Measurements from ENCODE around the gene ATG14.
"Not testable (repeated sequence)": the region's sequence is repeated elsewhere in the genome, so short reads cannot be mapped to it uniquely, and the experiment has no call there.

Gene ATG14

GRCh38 chr14:55349565-55349964 lies 62.1 kb downstream of the ATG14 start:
- no peak for DNase-seq

DNA sequence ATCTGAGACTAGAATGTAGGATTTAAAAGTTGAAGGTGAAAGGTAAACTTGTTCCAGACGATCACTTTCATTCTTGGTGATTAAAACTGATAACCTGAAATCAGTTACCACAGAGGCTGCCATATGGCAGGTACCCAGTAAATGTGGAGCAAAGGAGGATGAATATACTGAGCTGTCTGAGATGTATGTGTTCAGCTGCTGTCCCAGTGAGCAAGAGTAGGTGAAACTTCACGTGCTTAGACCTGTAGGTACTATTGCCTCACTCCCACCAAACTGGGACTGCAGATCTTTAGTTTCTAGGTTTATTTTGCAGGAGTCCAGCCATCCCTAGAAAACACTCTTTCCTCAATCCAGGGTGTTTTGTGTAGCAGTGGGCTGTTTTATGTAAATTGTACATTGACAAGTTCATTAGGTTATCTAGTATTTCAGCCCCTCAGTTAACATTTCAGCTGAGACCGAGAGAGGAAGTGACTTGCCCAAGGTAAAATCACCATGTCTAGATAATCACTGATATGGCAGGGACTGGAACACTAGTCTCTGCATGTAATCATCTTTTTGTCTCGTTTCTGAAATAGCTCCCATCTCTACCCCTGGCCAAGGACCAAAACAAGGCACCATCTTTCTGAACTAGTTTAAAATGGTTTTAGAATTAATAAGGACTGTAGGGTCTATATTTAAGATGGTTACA lies 62.7 kb downstream of the ATG14 start:
- DNase-seq = no peak

GRCh38 chr14:55347748-55348147 lies 63.9 kb downstream of the ATG14 start:
- DNase-seq = no peak

GRCh38 chr14:55347040-55347439 lies 64.6 kb downstream of the ATG14 start:
- DNase-seq = no peak

- not testable (repeated sequence) for DNase-seq
Observed at GRCh38 chr14:55344582-55345163, 67.0 kb downstream of the ATG14 start.

DNA sequence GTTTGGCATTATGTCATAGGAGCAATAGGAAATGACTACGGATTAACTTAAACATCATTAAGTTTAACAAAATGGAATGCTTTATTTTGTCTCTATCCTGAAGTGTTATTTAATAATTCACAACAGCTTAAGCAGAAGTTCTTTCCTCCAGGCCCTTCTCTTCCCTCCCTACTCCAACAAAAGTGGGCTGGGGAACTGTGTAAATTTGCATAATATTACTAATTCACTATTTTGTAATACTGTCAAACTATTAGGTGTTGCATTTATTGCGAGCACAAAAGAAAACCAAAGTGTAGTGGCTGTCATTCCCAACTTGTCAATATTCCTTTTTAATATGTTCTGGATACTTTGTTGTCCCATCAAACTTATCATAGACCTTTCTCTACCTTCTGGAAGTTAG lies 69.8 kb downstream of the ATG14 start:
- no peak for DNase-seq

- DNase-seq = no peak
Observed at GRCh38 chr14:55340482-55340881, 71.1 kb downstream of the ATG14 start.

DNA sequence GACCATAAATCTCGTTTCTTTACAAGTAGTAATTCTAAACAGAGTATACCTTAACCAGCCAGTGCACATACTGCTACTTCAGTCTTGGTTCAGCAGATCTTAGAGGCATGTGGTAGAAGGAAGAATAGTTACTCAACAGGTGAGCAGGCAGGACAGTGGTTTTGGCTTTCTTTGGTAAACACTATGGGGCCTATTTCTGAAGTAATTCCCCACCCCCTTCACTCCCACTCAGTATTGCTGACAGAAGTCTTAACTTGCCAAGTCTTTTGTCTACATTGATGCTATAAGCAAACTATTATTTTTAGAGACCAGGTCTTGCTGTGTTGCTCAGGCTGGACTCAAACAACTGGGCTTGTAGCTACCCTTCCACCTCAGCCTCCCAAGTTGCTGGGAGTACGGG lies 71.9 kb downstream of the ATG14 start:
- no peak for DNase-seq

GRCh38 chr14:55336691-55337090 lies 74.9 kb downstream of the ATG14 start:
- no peak for DNase-seq

GRCh38 chr14:55336162-55336561 lies 75.5 kb downstream of the ATG14 start:
- DNase-seq = no peak

GRCh38 chr14:55333711-55334485 lies 77.7 kb downstream of the ATG14 start:
- no peak for DNase-seq

- no peak for DNase-seq
Observed at GRCh38 chr14:55332654-55333570, 78.7 kb downstream of the ATG14 start.

DNA sequence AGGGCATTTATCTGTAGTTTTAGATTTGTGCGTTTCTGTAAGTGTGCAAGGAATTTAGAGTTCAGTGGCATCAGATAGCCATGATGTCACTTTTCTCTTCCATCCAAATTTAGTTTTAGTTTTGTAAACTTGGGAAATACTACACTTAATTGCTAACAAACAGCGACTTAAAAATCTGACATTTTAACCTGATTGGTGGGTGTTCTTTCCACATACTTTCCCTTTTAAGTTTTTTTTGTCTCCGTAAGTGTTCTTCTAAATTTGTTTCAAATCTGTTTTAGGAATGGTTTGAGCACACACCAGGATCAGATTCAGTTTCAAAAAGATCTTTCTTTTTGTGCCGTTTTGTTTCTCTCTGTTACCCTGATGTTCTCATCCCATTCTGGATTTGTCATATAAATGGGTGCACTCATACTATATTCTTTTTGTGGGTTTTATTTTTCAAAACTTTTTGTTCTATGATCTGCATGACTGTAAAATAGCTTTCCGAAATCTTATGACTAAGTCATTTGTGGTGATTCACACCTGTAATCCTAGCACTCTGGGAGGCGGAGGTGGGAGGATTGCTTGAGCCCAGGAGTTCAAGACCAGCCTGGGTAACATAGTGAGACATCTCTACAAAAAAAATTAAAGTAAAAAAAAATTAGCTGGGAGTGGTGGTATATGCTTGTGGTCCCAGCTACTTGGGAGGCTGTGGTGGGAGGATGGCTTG lies 81.5 kb downstream of the ATG14 start:
- no peak for DNase-seq

GRCh38 chr14:55328317-55328716 lies 83.3 kb downstream of the ATG14 start:
- DNase-seq = no peak

DNA sequence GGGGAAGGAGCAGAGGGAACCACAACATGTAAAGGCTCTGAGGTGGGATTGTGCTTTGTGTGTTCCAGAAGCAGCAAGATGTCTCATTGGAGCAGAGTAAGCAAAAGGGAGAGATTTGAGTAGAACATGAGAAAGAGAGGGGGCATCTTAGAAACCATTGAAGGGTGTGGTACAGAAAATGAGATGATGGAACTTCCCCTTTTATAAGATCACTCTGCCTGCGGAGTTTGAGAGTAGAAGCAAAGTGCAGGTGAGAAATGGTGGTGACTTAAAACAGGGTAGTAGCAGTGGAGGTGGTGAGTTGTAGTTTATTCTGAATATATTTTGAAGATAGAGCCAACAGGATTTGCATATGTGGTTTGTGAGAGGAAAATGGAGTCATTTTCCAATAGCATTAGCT lies 84.5 kb downstream of the ATG14 start:
- DNase-seq = no peak

DNA sequence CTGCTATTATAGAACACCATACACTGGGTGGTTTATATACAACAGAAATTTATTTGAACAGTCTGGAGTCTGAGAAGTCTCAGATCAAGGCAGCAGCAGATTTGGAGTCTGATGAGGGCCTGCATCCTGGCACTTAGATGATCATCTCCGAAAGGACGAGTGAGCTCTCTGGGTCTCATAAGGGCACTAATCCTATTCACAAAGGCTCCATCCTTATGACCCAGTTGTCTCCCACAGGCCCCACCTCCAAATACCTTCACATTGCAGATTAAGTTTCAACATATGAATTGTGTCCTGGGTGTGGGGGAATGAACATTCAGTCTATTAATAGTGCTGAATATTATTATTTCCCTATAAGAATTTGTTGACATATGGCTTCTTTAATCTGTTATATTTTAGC lies 86.8 kb downstream of the ATG14 start:
- no peak for DNase-seq

DNA sequence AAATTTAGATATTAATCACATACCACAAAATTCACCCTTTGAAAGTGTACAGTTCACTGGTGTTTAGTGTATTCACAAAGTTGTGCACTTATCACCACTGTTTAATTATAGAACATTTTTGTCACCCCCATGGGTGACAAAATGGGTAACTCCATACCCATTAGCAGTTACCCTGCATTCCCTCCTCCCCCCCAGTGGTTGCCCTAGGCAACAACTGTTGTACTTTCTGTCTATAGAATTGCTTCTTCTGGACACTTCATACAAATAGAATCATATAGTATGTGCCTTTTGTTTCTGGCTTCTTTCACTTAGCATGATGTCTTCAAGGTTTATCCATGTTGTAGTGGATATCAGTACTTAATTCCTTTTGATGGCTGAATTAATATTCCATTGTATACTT lies 87.7 kb downstream of the ATG14 start:
- no peak for DNase-seq

GRCh38 chr14:55318694-55319093 lies 92.9 kb downstream of the ATG14 start:
- DNase-seq = no peak

DNA sequence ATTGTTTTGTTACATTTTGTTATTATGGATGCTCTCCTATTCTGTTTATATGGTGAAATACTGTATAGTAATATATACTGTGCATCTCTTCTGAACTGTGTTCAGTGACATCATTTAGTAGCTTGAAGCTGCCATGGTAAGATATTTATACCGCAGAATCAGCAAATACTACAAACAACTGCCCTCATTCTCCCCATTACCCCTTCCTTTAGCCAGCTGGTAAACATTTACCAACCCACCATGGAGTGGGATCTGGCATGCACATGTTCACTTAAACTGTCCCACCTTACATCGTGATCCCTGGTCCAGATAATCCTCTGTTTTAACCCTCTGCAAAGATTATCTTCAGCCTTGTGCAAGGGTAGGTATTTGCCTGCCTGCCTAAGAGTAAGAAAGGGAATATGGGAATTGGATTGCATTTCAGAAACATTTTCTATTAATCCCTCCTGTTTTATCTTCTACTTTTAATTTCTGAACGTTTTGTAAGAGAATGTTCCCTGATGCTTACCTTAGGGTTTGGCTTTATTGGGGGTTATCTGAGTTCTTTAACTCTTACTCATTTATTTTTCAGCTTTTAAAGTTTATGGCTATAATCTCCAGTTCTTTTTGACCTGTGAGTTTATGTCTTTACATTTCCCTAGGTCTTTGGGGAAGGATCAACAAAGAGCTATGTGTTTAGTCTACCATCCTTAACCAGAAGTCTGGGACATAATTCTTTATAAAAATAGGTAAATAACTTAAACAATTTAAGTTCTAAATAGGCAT lies 93.9 kb downstream of the ATG14 start:
- no peak for DNase-seq

DNA sequence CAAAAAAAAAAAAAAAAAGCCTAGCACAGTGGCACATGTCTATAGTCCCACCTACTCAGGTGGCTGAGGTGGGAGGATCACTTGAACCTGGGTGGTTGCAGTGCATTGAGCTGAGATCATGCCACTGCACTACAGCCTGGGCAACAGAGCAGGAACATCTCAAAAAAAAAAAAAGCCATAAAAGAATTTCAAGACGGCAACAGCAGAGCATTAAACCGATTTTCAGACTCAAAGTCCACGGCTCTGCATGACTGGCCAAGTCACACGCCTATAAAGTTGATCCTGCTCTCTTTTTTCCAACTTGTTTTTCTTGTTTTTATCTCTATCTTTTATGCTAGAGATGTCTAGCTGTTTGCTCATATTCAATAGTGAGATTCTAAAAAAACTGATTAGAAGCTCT lies 95.1 kb downstream of the ATG14 start:
- DNase-seq = no peak

Data from NCI-H446 (cell line).